ENCODE measurements around the gene KIAA1671. TPM values are rescaled to one million over a fixed set of nuclear protein-coding genes. Genes with fewer than 3 reads are reported as not detected.

Gene KIAA1671
- total RNA-seq, 4 donors from 2014 or later, result 7.5 to 26.5 (median 9.1) TPM

- DNase-seq (ENCODE audit: low spot score), result no peak
- no peak for ATAC-seq (ENCODE audit: low FRiP score)
- no peak for TF ChIP-seq CTCF (IDR thresholded peaks at IDR 0.05)
Measured at GRCh38 chr22:24928322-24928721, 24.2 kb upstream of the KIAA1671 start.

- ATAC-seq (ENCODE audit: low FRiP score) (no peak), DNase-seq (ENCODE audit: low spot score) (no peak)
- TF ChIP-seq CTCF (IDR thresholded peaks at IDR 0.05), result no peak
Measured at GRCh38 chr22:24930678-24931077, 21.8 kb upstream of the KIAA1671 start.

- ATAC-seq (ENCODE audit: low FRiP score) (no peak), DNase-seq (ENCODE audit: low spot score) (no peak)
- no peak for TF ChIP-seq CTCF (IDR thresholded peaks at IDR 0.05)
Measured at GRCh38 chr22:24935771-24936483, 16.6 kb upstream of the KIAA1671 start.

- no peak for TF ChIP-seq CTCF (IDR thresholded peaks at IDR 0.05)
- ATAC-seq (ENCODE audit: low FRiP score) (no peak), DNase-seq (ENCODE audit: low spot score) (no peak)
Measured at GRCh38 chr22:24937114-24937513, 15.4 kb upstream of the KIAA1671 start.

- DNase-seq (ENCODE audit: low spot score) (no peak), ATAC-seq (ENCODE audit: low FRiP score) (peak; percentile 28)
- no peak for TF ChIP-seq CTCF (IDR thresholded peaks at IDR 0.05)
Measured at GRCh38 chr22:24938741-24939341, 13.7 kb upstream of the KIAA1671 start.

- TF ChIP-seq CTCF (IDR thresholded peaks at IDR 0.05), result no peak
- ATAC-seq (ENCODE audit: low FRiP score), result no peak
- no peak for DNase-seq (ENCODE audit: low spot score)
Measured at GRCh38 chr22:24942301-24942700, 10.2 kb upstream of the KIAA1671 start.
